IPS DF 6.9 (cell line): ENCODE measurements around the gene ANKHD1.

ENCODE experiments used
- DNase-seq: peaks from one replicate; pipeline ENCODE4 v3.0.0-alpha.2; 2013; ENCODE audit warnings: low read depth, low spot score
- H3K27ac ChIP-seq: one replicate; pipeline ENCODE4 v1.5.1; 2013; ENCODE audit warnings: low read length, control low read depth
- H3K27me3 ChIP-seq: 2 replicates; pipeline ENCODE4 v1.6.1; 2013; ENCODE audit warnings: mild to moderate bottlenecking, low read length; ENCODE audit not compliant: control insufficient read depth, insufficient read depth
- H3K36me3 ChIP-seq: 2 replicates; pipeline ENCODE4 v1.6.1; 2013; ENCODE audit warnings: low read length; ENCODE audit not compliant: control insufficient read depth, insufficient read depth
- H3K4me1 ChIP-seq: 2 replicates; pipeline ENCODE4 v1.6.1; 2013; ENCODE audit warnings: low read length; ENCODE audit not compliant: control insufficient read depth, insufficient read depth
- H3K4me3 ChIP-seq: 2 replicates; pipeline ENCODE4 v1.5.1; 2013; ENCODE audit warnings: mild to moderate bottlenecking, low read length
- H3K9me3 ChIP-seq: 2 replicates; pipeline ENCODE4 v1.6.1; 2013; ENCODE audit warnings: low read length, inconsistent platforms; ENCODE audit not compliant: control insufficient read depth, insufficient read depth
- WGBS: extraction: QIAGEN DNeasy Blood & Tissue Kit; methylation state at CpG from one replicate; pipeline ENCODE4 v1.1.7; 2013; ENCODE audit warnings: mixed read lengths, missing lambda C conversion rate; ENCODE audit not compliant: insufficient read length, insufficient coverage; 5-methylcytosine and 5-hydroxymethylcytosine counted together

ANKHD1 gene

GRCh38 chr5:140542972-140543371, 141.3 kb downstream of the ANKHD1 start:
- H3K36me3 ChIP-seq = peaks cover 12% of the 10 kb centered on the region; the same call in 1 of the 2 replicates
- H3K9me3 ChIP-seq = no peaks in the 10 kb centered on the region
- WGBS = no CpG with 5 or more reads among the region's 5 CpGs
- no peaks in the 10 kb centered on the region for H3K27me3 ChIP-seq
- H3K4me3 ChIP-seq = no peak overlapping the region
- H3K4me1 ChIP-seq = no peaks in the 10 kb centered on the region
- no peak overlapping the region for H3K27ac ChIP-seq
- no peak for DNase-seq

GRCh38 chr5:140544986-140545385, 143.4 kb downstream of the ANKHD1 start:
- no peaks in the 10 kb centered on the region for H3K27me3 ChIP-seq
- H3K27ac ChIP-seq = no peak overlapping the region
- peaks cover 10% of the 10 kb centered on the region; the same call in 1 of the 2 replicates for H3K36me3 ChIP-seq
- no peak for DNase-seq
- no peaks in the 10 kb centered on the region for H3K9me3 ChIP-seq
- peaks cover 3% of the 10 kb centered on the region; the same call in 1 of the 2 replicates for H3K4me1 ChIP-seq
- no peak overlapping the region for H3K4me3 ChIP-seq
- WGBS = no CpG with 5 or more reads among the region's 7 CpGs

GRCh38 chr5:140545606-140546005, 144.0 kb downstream of the ANKHD1 start:
- Histone ChIP-seq H3K4me1 (peaks cover 3% of the 10 kb centered on the region; the same call in 1 of the 2 replicates), H3K27ac (no peak overlapping the region), H3K9me3 (no peaks in the 10 kb centered on the region), H3K36me3 (peaks cover 15% of the 10 kb centered on the region; the same call in 1 of the 2 replicates), H3K27me3 (no peaks in the 10 kb centered on the region), H3K4me3 (no peak overlapping the region)
- no CpG with 5 or more reads among the region's 10 CpGs for WGBS
- DNase-seq = no peak

GRCh38 chr5:140546851-140547507, 145.3 kb downstream of the ANKHD1 start:
- H3K4me3 ChIP-seq = no peak overlapping the region
- H3K4me1 ChIP-seq = peaks cover 3% of the 10 kb centered on the region; the same call in 1 of the 2 replicates
- H3K27me3 ChIP-seq = no peaks in the 10 kb centered on the region
- WGBS = no CpG with 5 or more reads among the region's 13 CpGs
- H3K27ac ChIP-seq = no peak overlapping the region
- no peaks in the 10 kb centered on the region for H3K9me3 ChIP-seq
- peaks cover 18% of the 10 kb centered on the region; the same call in 1 of the 2 replicates for H3K36me3 ChIP-seq
- no peak for DNase-seq

GRCh38 chr5:140547508-140548299, 146.1 kb downstream of the ANKHD1 start, which contains the start of gene EIF4EBP3:
Gene EIF4EBP3, plus strand, starts transcription at chr5:140547662. Its CDS starts 76 bp downstream, at chr5:140547738.
- H3K27ac ChIP-seq = no peak within 1 kb of the TSS
- peaks cover 3% of the 10 kb centered on the region; the same call in 1 of the 2 replicates for H3K4me1 ChIP-seq
- no peaks in the 10 kb centered on the region for H3K27me3 ChIP-seq
- no peaks in the 10 kb centered on the region for H3K9me3 ChIP-seq
- no CpG with 5 or more reads among the region's 52 CpGs for WGBS
- H3K36me3 ChIP-seq = peaks cover 15% of the 10 kb centered on the region; the same call in 1 of the 2 replicates
- peak; percentile 93 for DNase-seq
- H3K4me3 ChIP-seq = peak within 1 kb of the TSS; percentile 39; the same call in 1 of the 2 replicates

GRCh38 chr5:140548300-140548688, 146.7 kb downstream of the ANKHD1 start:
- DNase-seq = no peak
- WGBS = no CpG with 5 or more reads among the region's 5 CpGs
- H3K27me3 ChIP-seq = no peaks in the 10 kb centered on the region
- H3K36me3 ChIP-seq = peaks cover 15% of the 10 kb centered on the region; the same call in 1 of the 2 replicates
- no peaks in the 10 kb centered on the region for H3K9me3 ChIP-seq
- peaks cover 3% of the 10 kb centered on the region; the same call in 1 of the 2 replicates for H3K4me1 ChIP-seq
- H3K4me3 ChIP-seq = peak overlapping the region; percentile 39; the same call in 1 of the 2 replicates
- H3K27ac ChIP-seq = no peak overlapping the region

GRCh38 chr5:140548791-140549190, 147.2 kb downstream of the ANKHD1 start:
- WGBS = no CpG with 5 or more reads among the region's 7 CpGs
- Histone ChIP-seq H3K27ac (no peak overlapping the region), H3K9me3 (no peaks in the 10 kb centered on the region), H3K36me3 (peaks cover 15% of the 10 kb centered on the region; the same call in 1 of the 2 replicates), H3K27me3 (no peaks in the 10 kb centered on the region), H3K4me3 (no peak overlapping the region), H3K4me1 (peaks cover 3% of the 10 kb centered on the region; the same call in 1 of the 2 replicates)
- no peak for DNase-seq

GRCh38 chr5:140549237-140550144, 147.9 kb downstream of the ANKHD1 start:
- Histone ChIP-seq H3K27me3 (no peaks in the 10 kb centered on the region), H3K4me3 (no peak overlapping the region), H3K9me3 (no peaks in the 10 kb centered on the region), H3K36me3 (peaks cover 15% of the 10 kb centered on the region; the same call in 1 of the 2 replicates), H3K4me1 (peaks cover 3% of the 10 kb centered on the region; the same call in 1 of the 2 replicates), H3K27ac (no peak overlapping the region)
- WGBS = no CpG with 5 or more reads among the region's 3 CpGs
- no peak for DNase-seq

- no CpG with 5 or more reads among the region's 11 CpGs for WGBS
- H3K36me3 ChIP-seq = peaks cover 15% of the 10 kb centered on the region; the same call in 1 of the 2 replicates
These were observed 148.8 kb downstream of the ANKHD1 start for GRCh38 chr5:140550147-140551079.

More at GRCh38 chr5:140550147-140551079, 148.8 kb downstream of the ANKHD1 start:
- Histone ChIP-seq H3K4me3 (no peak overlapping the region), H3K27ac (no peak overlapping the region), H3K4me1 (peaks cover 3% of the 10 kb centered on the region; the same call in 1 of the 2 replicates), H3K9me3 (no peaks in the 10 kb centered on the region), H3K27me3 (no peaks in the 10 kb centered on the region)
- no peak for DNase-seq
